HepG2 (cell line): ENCODE data around the gene SBNO2. TPM values are rescaled to one million over a fixed set of nuclear protein-coding genes. Genes with fewer than 3 reads are reported as not detected.

Experiments
- ATAC-seq: fragments of 200-7000 bp; cut with Tn5 transposase; 3 replicates; pipeline ENCODE4 v1.9.1; 2020; ENCODE audit warnings: mild to moderate bottlenecking, moderate library complexity
- BruUV-seq: library from RNA; stranded (reverse); fragments of 400-500 nt; replicated peaks from 2 replicates; lab custom pipeline; 2021; lab: Mats Ljungman, UMichigan
- CTCF ChIA-PET: fragments of 300-600 bp; formaldehyde crosslinking; extraction: SDS; loops from one replicate; lab custom pipeline; 2021; ENCODE audit warnings: low total read pairs, inconsistent platforms, low intra/inter-chr PET ratio; lab: Yijun Ruan, JAX
- POLR2A ChIA-PET: fragments of 350-600 bp; sonication (Branson Sonifier 250); formaldehyde crosslinking; loops from one replicate; lab custom pipeline; 2020; ENCODE audit warnings: antibody characterized with exemption, inconsistent platforms; lab: Yijun Ruan, JAX
- DNase-seq: peaks from one replicate; pipeline ENCODE4 v3.0.0-alpha.2; 2015; ENCODE audit warnings: low spot score
- FAIRE-seq: peaks from 3 replicates; lab custom pipeline; 2011; peaks lifted over from hg19 to GRCh38; lab: Jason Lieb, UNC
- H2AFZ ChIP-seq: one replicate; pipeline ENCODE4 v1.6.1; 2011; ENCODE audit warnings: low read length, inconsistent platforms
- H3K27ac ChIP-seq: fragments of 300-600 bp; 3 replicates; pipeline ENCODE4 v1.8.0; 2011; ENCODE audit warnings: mixed run types, mild to moderate bottlenecking, mixed read lengths, low read length, inconsistent platforms; ENCODE audit not compliant: insufficient read depth; ENCODE audit errors: extremely low read length
- H3K27me3 ChIP-seq, 2 experiments: fragments of 200-600 bp in 1 of 2; 2 replicates in 1 of 2; 3 replicates in 1 of 2; pipeline versions ENCODE4 v1.6.0 to v1.8.0; 2011; ENCODE audit warnings: low read length in 2 of 2, mild to moderate bottlenecking in 2 of 2, moderate library complexity in 2 of 2, inconsistent platforms in 1 of 2; ENCODE audit not compliant: insufficient read depth in 2 of 2, control insufficient read depth in 1 of 2
- H3K36me3 ChIP-seq, 2 experiments: fragments of 200-600 bp in 1 of 2; replicated peaks in 1 of 2; 2 replicates in 1 of 2; 3 replicates in 1 of 2; pipeline versions ENCODE4 v1.5.1 to v1.8.0; 2011; ENCODE audit warnings: low read length in 2 of 2, inconsistent platforms in 1 of 2; ENCODE audit not compliant: insufficient read depth in 2 of 2, control insufficient read depth in 1 of 2
- H3K4me1 ChIP-seq: 2 replicates; pipeline ENCODE4 v1.5.1; 2012; ENCODE audit warnings: low read length, inconsistent platforms; ENCODE audit not compliant: insufficient read depth
- H3K4me2 ChIP-seq: 2 replicates; pipeline ENCODE4 v1.6.0; 2011; ENCODE audit warnings: low read depth, low read length, inconsistent platforms
- H3K4me3 ChIP-seq, 3 experiments: fragments of 200-600 bp in 1 of 3; sonication (generic), shearing (Covaris generic) in 1 of 3; replicated peaks in 1 of 3; 2 replicates each; pipeline ENCODE4 v1.5.1; 2011 to 2016; ENCODE audit warnings: low read length in 3 of 3, inconsistent platforms in 2 of 3, low read depth in 2 of 3, mild to moderate bottlenecking in 2 of 3, control low read depth in 1 of 3, mixed read lengths in 1 of 3; ENCODE audit not compliant: insufficient read depth in 1 of 3
- H3K79me2 ChIP-seq: one replicate; pipeline ENCODE4 v1.6.1; 2011; ENCODE audit warnings: low read length, inconsistent platforms; ENCODE audit not compliant: insufficient read depth
- H3K9ac ChIP-seq: 2 replicates; pipeline ENCODE4 v1.6.0; 2011; ENCODE audit warnings: mild to moderate bottlenecking, low read depth, low read length, inconsistent platforms; ENCODE audit not compliant: insufficient read depth
- H3K9me3 ChIP-seq: 2 replicates; pipeline ENCODE4 v1.5.1; 2012; ENCODE audit warnings: mild to moderate bottlenecking, low read length
- H4K20me1 ChIP-seq: 2 replicates; pipeline ENCODE4 v1.6.0; 2011; ENCODE audit warnings: inconsistent platforms, mild to moderate bottlenecking, low read length, moderate library complexity; ENCODE audit not compliant: insufficient read depth
- BCL6 ChIP-seq: IDR thresholded peaks from 2 replicates; pipeline ENCODE4 v1.6.1; 2016; ENCODE audit warnings: missing genetic modification reagents, missing compliant biosample characterization
- EHMT2 ChIP-seq: fragments of 200-600 bp; sonication (generic); IDR thresholded peaks from 2 replicates; pipeline ENCODE4 v1.7.0; 2017; ENCODE audit warnings: antibody characterized with exemption, low read depth, low read length, borderline replicate concordance
- ELF4 ChIP-seq: sonication (generic); formaldehyde crosslinking; IDR thresholded peaks from 2 replicates; pipeline ENCODE4 v1.5.0; 2020; ENCODE audit warnings: missing genetic modification reagents, mild to moderate bottlenecking, moderate library complexity, borderline replicate concordance
- ONECUT2 ChIP-seq: sonication (generic); formaldehyde crosslinking; IDR thresholded peaks from 2 replicates; pipeline ENCODE4 v1.4.0; 2020; ENCODE audit warnings: missing genetic modification reagents
- SALL2 ChIP-seq: sonication (generic); formaldehyde crosslinking; IDR thresholded peaks from 2 replicates; pipeline ENCODE4 v1.8.1; 2023; ENCODE audit warnings: mild to moderate bottlenecking, missing genetic modification reagents, inconsistent platforms
- SIN3A ChIP-seq: IDR thresholded peaks from 2 replicates; pipeline ENCODE4 v1.6.1; 2011; ENCODE audit warnings: low read depth, mild to moderate bottlenecking, control low read depth, low read length, borderline replicate concordance
- ZBTB20 ChIP-seq: sonication (generic); formaldehyde crosslinking; IDR thresholded peaks from 2 replicates; pipeline ENCODE4 v1.8.1; 2023; ENCODE audit warnings: missing genetic modification reagents, low read depth, mild to moderate bottlenecking, borderline replicate concordance
- ZNF335 ChIP-seq: sonication (generic); formaldehyde crosslinking; IDR thresholded peaks from 2 replicates; pipeline ENCODE4 v1.4.0; 2020; ENCODE audit warnings: missing genetic modification reagents
- WGBS: methylation state at CpG from one replicate; pipeline ENCODE4 v1.1.6; 2017; ENCODE audit warnings: low lambda C conversion rate; 5-methylcytosine and 5-hydroxymethylcytosine counted together
- in situ Hi-C: cut with HindIII; loops from 2 replicates; pipeline ENCODE4 v1.10.0; 2017; ENCODE audit warnings: low pct_unique_long_range_greater_than_20kb; ENCODE audit not compliant: extremely low pct_ligation_motif_present
- intact Hi-C: fragments of 100-400 bp; cut with micrococcal nuclease; formaldehyde crosslinking; loops from one replicate; pipeline ENCODE4 v1.10.0; 2022; ENCODE audit not compliant: unreplicated experiment
- polyA plus RNA-seq, 8 experiments: library from polyadenylated mRNA; depleted of rRNA in 3 of 8; stranded (reverse) in 7 of 8; unstranded in 1 of 8; fragments of >200 nt; fragmentation: Illumina TruSeq in 4 of 8; extraction: Trizol in 4 of 8; gene quantifications; 2 replicates each; pipeline versions ENCODE4 v1.2.1 to v1.2.3, GENCODE V29; 2011 to 2016; ENCODE audit warnings: low read depth in 4 of 8, missing spikeins in 1 of 8, mixed read lengths in 1 of 8; ENCODE audit not compliant: insufficient read depth in 1 of 8
- total RNA-seq, 5 experiments: library from RNA; depleted of rRNA; stranded (reverse); fragments of >200 nt; fragmentation: Illumina TruSeq; extraction: Trizol; gene quantifications; 2 replicates each; pipeline ENCODE4 v1.2.3, GENCODE V29; 2016; ENCODE audit warnings: low read depth in 1 of 5
- TF ChIP-seq, protein P1 (sequence below): sonication (generic); formaldehyde crosslinking; IDR thresholded peaks from 2 replicates; pipeline ENCODE4 v1.5.0; 2020; ENCODE audit warnings: mild to moderate bottlenecking, missing genetic modification reagents

SBNO2 gene
- total and polyA plus RNA-seq, 2 of the 13 experiments (the other 11 are each of a cell fraction or from before 2014, with no cell fraction given), result 8.6 to 10.4 TPM

DNA sequence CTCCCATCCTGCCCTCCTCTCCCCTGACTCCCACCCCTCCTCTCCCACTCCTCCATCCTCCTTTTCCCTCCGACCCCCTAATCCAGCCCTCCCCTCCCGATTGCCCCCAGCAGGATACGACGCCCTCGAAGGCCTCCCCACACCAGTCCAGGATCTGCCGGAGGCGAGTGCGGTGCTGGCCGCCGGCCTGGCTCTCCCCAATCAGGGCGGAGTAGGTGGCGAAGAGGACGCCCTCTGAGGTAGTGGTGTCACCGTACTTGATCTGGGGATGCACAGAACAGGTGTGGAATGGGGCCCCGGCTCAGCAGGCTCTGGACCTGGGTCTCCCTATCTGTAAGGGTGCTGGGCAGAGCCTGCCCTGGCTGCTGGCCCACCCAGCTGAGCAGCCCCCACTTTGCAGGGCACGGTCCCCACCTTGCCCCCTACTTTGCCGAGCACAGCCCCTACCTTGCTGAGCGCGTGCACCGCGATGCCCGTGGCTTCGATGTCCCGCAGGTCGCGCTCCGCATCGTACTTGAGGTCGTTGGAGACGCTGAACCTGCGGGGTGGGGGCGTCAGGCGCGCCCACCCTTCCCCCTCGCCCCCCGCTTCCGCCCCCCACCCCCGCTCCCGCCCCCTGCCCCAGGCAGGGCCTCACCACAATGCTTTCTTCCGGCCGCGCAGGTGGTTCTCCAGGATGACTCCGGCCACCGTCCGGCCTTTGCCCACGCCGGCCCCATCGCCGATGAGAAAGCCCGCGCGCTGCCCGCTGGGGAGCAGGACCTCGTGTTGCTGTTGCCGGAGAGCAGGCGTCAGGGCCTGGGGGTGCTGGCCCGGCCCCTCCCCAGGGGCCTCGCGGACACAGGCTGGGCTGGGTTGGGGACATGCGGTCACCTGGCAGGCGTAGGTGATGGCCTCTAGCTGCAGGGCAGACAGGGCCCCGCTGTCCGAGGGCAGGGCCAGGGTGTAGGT lies 51.8 kb downstream of the SBNO2 start:
- ATAC-seq, result no peak
- ChIA-PET CTCF (no interaction called here), POLR2A (interaction anchor here (1.2 kb wide), 1 partner anchor 8 kb away, joined by 5 read pairs; no protein-coding TSS in a partner anchor)
- BruUV-seq, result no TSS peak
- Histone ChIP-seq H3K79me2 (no peaks in the 10 kb centered on the region), H3K27me3 (no peaks in the 10 kb centered on the region; a peak in 1 of 5 replicates), H3K36me3 (peaks cover 25 to 49% of the 10 kb centered on the region in 2 experiments; a peak in 4 of 5 replicates), H3K4me1 (no peaks in the 10 kb centered on the region), H3K9me3 (no peaks in the 10 kb centered on the region), H3K9ac (no peak overlapping the region), H3K4me2 (no peak overlapping the region), H4K20me1 (no peaks in the 10 kb centered on the region), H2AFZ (no peak overlapping the region), H3K4me3 (no peak overlapping the region), H3K27ac (no peak overlapping the region)
- WGBS, result 96% methylated on average over 56 of the region's 63 CpGs
- in situ Hi-C loops, result no loop called here
- no peak for FAIRE-seq
- TF ChIP-seq ELF4 (CRISPR knock-in tag), result no peak
- intact Hi-C loops, result no loop called here
- DNase-seq, result no peak

DNA sequence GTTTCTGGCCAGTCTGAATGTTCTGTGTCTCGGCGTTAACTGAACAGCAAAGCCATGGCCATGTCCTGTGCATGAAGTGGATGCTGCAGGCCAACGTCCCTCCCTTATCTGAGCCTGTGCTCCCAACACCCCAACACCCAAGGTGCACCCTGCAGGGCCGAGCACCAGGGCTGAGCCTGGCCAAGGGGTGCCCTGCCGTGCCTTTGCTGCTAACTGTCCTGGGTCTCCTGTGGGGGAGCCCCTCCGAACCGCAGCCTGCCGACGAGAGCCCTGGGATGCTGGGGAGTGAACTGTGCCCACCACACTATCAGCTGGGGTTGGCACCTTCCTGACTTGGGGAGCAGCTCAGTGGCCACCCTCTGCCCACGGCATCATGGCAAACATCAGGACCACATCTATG lies 52.7 kb downstream of the SBNO2 start:
- H3K4me2 ChIP-seq, result no peak overlapping the region
- H3K4me1 ChIP-seq, result no peaks in the 10 kb centered on the region
- in situ Hi-C loops, result no loop called here
- ChIA-PET CTCF (no interaction called here), POLR2A (no interaction called here)
- no peak overlapping the region for H2AFZ ChIP-seq
- WGBS, result 97% methylated on average over 5 of the region's 10 CpGs
- ATAC-seq (no peak), FAIRE-seq (no peak), DNase-seq (no peak)
- no peak overlapping the region for H3K27ac ChIP-seq
- intact Hi-C loops, result no loop called here
- H3K9me3 ChIP-seq, result no peaks in the 10 kb centered on the region
- peaks cover 25 to 54% of the 10 kb centered on the region in 2 experiments; a peak in 4 of 5 replicates for H3K36me3 ChIP-seq
- TF ChIP-seq SALL2 (CRISPR knock-in tag) (no peak), ONECUT2 (no peak), EHMT2 (no peak), ZBTB20 (no peak), ZNF335 (no peak), BCL6 (CRISPR knock-in tag) (no peak), SIN3A (no peak)
- TF ChIP-seq, protein P1, sequence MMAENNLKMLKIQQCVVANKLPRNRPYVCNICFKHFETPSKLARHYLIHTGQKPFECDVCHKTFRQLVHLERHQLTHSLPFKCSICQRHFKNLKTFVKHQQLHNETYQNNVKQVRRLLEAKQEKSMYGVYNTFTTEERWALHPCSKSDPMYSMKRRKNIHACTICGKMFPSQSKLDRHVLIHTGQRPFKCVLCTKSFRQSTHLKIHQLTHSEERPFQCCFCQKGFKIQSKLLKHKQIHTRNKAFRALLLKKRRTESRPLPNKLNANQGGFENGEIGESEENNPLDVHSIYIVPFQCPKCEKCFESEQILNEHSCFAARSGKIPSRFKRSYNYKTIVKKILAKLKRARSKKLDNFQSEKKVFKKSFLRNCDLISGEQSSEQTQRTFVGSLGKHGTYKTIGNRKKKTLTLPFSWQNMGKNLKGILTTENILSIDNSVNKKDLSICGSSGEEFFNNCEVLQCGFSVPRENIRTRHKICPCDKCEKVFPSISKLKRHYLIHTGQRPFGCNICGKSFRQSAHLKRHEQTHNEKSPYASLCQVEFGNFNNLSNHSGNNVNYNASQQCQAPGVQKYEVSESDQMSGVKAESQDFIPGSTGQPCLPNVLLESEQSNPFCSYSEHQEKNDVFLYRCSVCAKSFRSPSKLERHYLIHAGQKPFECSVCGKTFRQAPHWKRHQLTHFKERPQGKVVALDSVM (CRISPR knock-in tag), result no peak
- H3K79me2 ChIP-seq, result no peaks in the 10 kb centered on the region
- no peak overlapping the region for H3K4me3 ChIP-seq
- no peaks in the 10 kb centered on the region; a peak in 1 of 5 replicates for H3K27me3 ChIP-seq
- H3K9ac ChIP-seq, result no peak overlapping the region
- H4K20me1 ChIP-seq, result no peaks in the 10 kb centered on the region
- no TSS peak for BruUV-seq
